K562 (cell line): ENCODE data around the gene CERCAM. TPM values are rescaled to one million over a fixed set of nuclear protein-coding genes. Genes with fewer than 3 reads are reported as not detected.

Source experiments
- CTBP1 ChIP-seq: fragments of 450-650 bp; IDR thresholded peaks from 2 replicates; pipeline ENCODE4 v1.6.1; 2016; ENCODE audit warnings: borderline replicate concordance
- CTCFL ChIP-seq: IDR thresholded peaks from 2 replicates; pipeline ENCODE4 v1.6.1; 2011; ENCODE audit warnings: borderline replicate concordance, low read depth, mild to moderate bottlenecking, moderate library complexity, low read length; ENCODE audit not compliant: insufficient read depth, poor library complexity, severe bottlenecking
- ESRRA ChIP-seq: fragments of 450-650 bp; IDR thresholded peaks from 2 replicates; pipeline ENCODE4 v1.6.1; 2014; ENCODE audit warnings: low read depth, mild to moderate bottlenecking, moderate library complexity, borderline replicate concordance
- EZH2 ChIP-seq: IDR thresholded peaks from 2 replicates; pipeline ENCODE4 v1.6.1; 2012; ENCODE audit warnings: low read depth, mild to moderate bottlenecking, inconsistent platforms, low read length, borderline replicate concordance
- HIVEP1 ChIP-seq: fragments of 250-450 bp; sonication (Bioruptor Pico); IDR thresholded peaks from 2 replicates; pipeline ENCODE4 v1.4.0; 2020; ENCODE audit warnings: mild to moderate bottlenecking
- HNRNPL ChIP-seq: fragments of 200-400 bp; formaldehyde crosslinking; IDR thresholded peaks from 2 replicates; pipeline ENCODE4 v1.6.1; 2017; ENCODE audit warnings: low read depth, mild to moderate bottlenecking, low read length
- KAT8 ChIP-seq: fragments of 450-650 bp; IDR thresholded peaks from 2 replicates; pipeline ENCODE4 v1.6.1; 2016; ENCODE audit warnings: low read depth, mild to moderate bottlenecking
- MTA1 ChIP-seq: fragments of 450-650 bp; IDR thresholded peaks from 2 replicates; pipeline ENCODE4 v1.6.1; 2017; ENCODE audit warnings: borderline replicate concordance
- NRF1 ChIP-seq, 2 experiments: fragments of 450-650 bp; IDR thresholded peaks in 1 of 2; conservative IDR thresholded peaks in 1 of 2; 2 replicates each; pipeline ENCODE4 v1.6.1; 2014; ENCODE audit warnings: mild to moderate bottlenecking in 2 of 2
- PHF8 ChIP-seq: fragments of 200-600 bp; sonication (generic); IDR thresholded peaks from 2 replicates; pipeline ENCODE4 v1.6.1; 2012; ENCODE audit warnings: mixed run types, mild to moderate bottlenecking, inconsistent platforms, low read length, moderate library complexity, borderline replicate concordance
- ZBTB7A ChIP-seq: IDR thresholded peaks from 2 replicates; pipeline ENCODE4 v1.6.1; 2011; ENCODE audit warnings: low read depth, mild to moderate bottlenecking, low read length, moderate library complexity, borderline replicate concordance; ENCODE audit not compliant: control insufficient read depth
- ZNF174 ChIP-seq: fragments of 250-450 bp; sonication (Bioruptor Pico); IDR thresholded peaks from 2 replicates; pipeline ENCODE4 v1.4.0; 2020; ENCODE audit warnings: mild to moderate bottlenecking
- ZNF444 ChIP-seq: fragments of 250-450 bp; sonication (Bioruptor Pico); IDR thresholded peaks from 2 replicates; pipeline ENCODE4 v1.4.0; 2020; ENCODE audit warnings: mild to moderate bottlenecking, moderate library complexity
- ZNF57 ChIP-seq: fragments of 450-650 bp; formaldehyde crosslinking; IDR thresholded peaks from 2 replicates; pipeline ENCODE4 v1.4.0; 2020; ENCODE audit warnings: mild to moderate bottlenecking, moderate library complexity
- ZNF699 ChIP-seq: fragments of 250-450 bp; sonication (Bioruptor Pico); IDR thresholded peaks from 2 replicates; pipeline ENCODE4 v1.8.0; 2021; ENCODE audit warnings: mild to moderate bottlenecking, moderate library complexity; ENCODE audit not compliant: insufficient replicate concordance
- polyA plus RNA-seq, 8 experiments: library from polyadenylated mRNA; depleted of rRNA in 4 of 8; stranded (reverse) in 5 of 8; unstranded in 3 of 8; fragments of >200 nt; fragmentation: Nextera tagmentation in 2 of 8; fragmentation: Illumina TruSeq in 1 of 8; extraction: Ambion mirVana in 2 of 8; extraction: Trizol in 1 of 8; gene quantifications; 2 replicates each; pipeline versions ENCODE4 v1.2.1 to v1.2.3, GENCODE V29; 2011 to 2014; ENCODE audit warnings: inconsistent platforms in 1 of 8, missing spikeins in 1 of 8
- total RNA-seq, 7 experiments: library from RNA; depleted of rRNA in 6 of 7; stranded (reverse); fragments of >200 nt in 6 of 7; fragmentation: Illumina TruSeq in 2 of 7; extraction: Trizol in 2 of 7; gene quantifications; 2 replicates each; pipeline versions ENCODE4 v1.2.1 to v1.2.3, GENCODE V29; 2011 to 2021; ENCODE audit warnings: low replicate concordance in 1 of 7
- TF ChIP-seq, protein P1 (sequence below): IDR thresholded peaks from 3 replicates; pipeline ENCODE4 v1.6.1; 2011; ENCODE audit warnings: borderline replicate concordance, mild to moderate bottlenecking, moderate library complexity; ENCODE audit not compliant: insufficient read length; ENCODE audit errors: extremely low read depth
- TF ChIP-seq, protein P2 (sequence below): fragments of 450-650 bp; IDR thresholded peaks from 2 replicates; pipeline ENCODE4 v1.7.1; 2018; ENCODE audit warnings: mild to moderate bottlenecking, low read depth; ENCODE audit not compliant: partially characterized antibody

The CERCAM gene
- total and polyA plus RNA-seq, 9 of the 15 experiments (the other 6 are each of a cell fraction or from before 2014, with no cell fraction given) = 0.75 to 24.0 (median 18.0) TPM

- TF ChIP-seq CTBP1 (0 out of 2 replicates have a peak, but pooled peaks have one; percentile 14), ZNF174 (CRISPR knock-in tag) (no peak), NRF1 (conservative IDR thresholded peaks at IDR 0.05 in 1 of 2, IDR thresholded peaks at IDR 0.05 in 1 of 2) (peak in 1 of 2 experiments; percentile 26; a peak in 2 of 4 replicates), HIVEP1 (CRISPR knock-in tag) (no peak), ZBTB7A (no peak; the same call in none of the 2 replicates), CTCFL (peak; percentile 7), ESRRA (no peak), EZH2 (no peak), ZNF444 (CRISPR knock-in tag) (no peak), PHF8 (peak; percentile 28; the same call in 1 of the 2 replicates), MTA1 (no peak), ZNF699 (CRISPR knock-in tag) (no peak), KAT8 (no peak), ZNF57 (no peak), HNRNPL (peak; percentile 88)
- TF ChIP-seq, protein P1, sequence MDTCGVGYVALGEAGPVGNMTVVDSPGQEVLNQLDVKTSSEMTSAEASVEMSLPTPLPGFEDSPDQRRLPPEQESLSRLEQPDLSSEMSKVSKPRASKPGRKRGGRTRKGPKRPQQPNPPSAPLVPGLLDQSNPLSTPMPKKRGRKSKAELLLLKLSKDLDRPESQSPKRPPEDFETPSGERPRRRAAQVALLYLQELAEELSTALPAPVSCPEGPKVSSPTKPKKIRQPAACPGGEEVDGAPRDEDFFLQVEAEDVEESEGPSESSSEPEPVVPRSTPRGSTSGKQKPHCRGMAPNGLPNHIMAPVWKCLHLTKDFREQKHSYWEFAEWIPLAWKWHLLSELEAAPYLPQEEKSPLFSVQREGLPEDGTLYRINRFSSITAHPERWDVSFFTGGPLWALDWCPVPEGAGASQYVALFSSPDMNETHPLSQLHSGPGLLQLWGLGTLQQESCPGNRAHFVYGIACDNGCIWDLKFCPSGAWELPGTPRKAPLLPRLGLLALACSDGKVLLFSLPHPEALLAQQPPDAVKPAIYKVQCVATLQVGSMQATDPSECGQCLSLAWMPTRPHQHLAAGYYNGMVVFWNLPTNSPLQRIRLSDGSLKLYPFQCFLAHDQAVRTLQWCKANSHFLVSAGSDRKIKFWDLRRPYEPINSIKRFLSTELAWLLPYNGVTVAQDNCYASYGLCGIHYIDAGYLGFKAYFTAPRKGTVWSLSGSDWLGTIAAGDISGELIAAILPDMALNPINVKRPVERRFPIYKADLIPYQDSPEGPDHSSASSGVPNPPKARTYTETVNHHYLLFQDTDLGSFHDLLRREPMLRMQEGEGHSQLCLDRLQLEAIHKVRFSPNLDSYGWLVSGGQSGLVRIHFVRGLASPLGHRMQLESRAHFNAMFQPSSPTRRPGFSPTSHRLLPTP = no peak
- TF ChIP-seq, protein P2, sequence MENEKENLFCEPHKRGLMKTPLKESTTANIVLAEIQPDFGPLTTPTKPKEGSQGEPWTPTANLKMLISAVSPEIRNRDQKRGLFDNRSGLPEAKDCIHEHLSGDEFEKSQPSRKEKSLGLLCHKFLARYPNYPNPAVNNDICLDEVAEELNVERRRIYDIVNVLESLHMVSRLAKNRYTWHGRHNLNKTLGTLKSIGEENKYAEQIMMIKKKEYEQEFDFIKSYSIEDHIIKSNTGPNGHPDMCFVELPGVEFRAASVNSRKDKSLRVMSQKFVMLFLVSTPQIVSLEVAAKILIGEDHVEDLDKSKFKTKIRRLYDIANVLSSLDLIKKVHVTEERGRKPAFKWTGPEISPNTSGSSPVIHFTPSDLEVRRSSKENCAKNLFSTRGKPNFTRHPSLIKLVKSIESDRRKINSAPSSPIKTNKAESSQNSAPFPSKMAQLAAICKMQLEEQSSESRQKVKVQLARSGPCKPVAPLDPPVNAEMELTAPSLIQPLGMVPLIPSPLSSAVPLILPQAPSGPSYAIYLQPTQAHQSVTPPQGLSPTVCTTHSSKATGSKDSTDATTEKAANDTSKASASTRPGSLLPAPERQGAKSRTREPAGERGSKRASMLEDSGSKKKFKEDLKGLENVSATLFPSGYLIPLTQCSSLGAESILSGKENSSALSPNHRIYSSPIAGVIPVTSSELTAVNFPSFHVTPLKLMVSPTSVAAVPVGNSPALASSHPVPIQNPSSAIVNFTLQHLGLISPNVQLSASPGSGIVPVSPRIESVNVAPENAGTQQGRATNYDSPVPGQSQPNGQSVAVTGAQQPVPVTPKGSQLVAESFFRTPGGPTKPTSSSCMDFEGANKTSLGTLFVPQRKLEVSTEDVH = no peak
Measured at GRCh38 chr9:128420651-128421481, at the start of gene CERCAM (continued).
